SK-N-SH (cell line): ENCODE results near the gene ASTN2. TPM values are rescaled to one million over a fixed set of nuclear protein-coding genes. Genes with fewer than 3 reads are reported as not detected.

Experiments used
- CTCF ChIA-PET: fragments of 300-600, 350-600 bp; formaldehyde crosslinking; extraction: SDS; loops from one replicate; lab custom pipeline; 2021; lab: Yijun Ruan, JAX
- POLR2A ChIA-PET: fragments of 350-600 bp; sonication (Branson Sonifier 250); formaldehyde crosslinking; extraction: SDS; loops from one replicate; lab custom pipeline; 2020; ENCODE audit warnings: antibody characterized with exemption, inconsistent platforms; lab: Yijun Ruan, JAX
- DNase-seq: peaks from one replicate; pipeline ENCODE4 v3.0.0; 2012
- H2AFZ ChIP-seq: fragments of 200-600 bp; sonication (generic); 2 replicates; pipeline ENCODE4 v1.8.1; 2016; ENCODE audit warnings: antibody characterized with exemption, mild to moderate bottlenecking, low read depth
- H3F3A ChIP-seq: fragments of 200-600 bp; sonication (generic); replicated peaks from 2 replicates; pipeline ENCODE3; 2016; ENCODE audit warnings: antibody characterized with exemption, mild to moderate bottlenecking; ENCODE audit not compliant: insufficient read depth
- H3K27ac ChIP-seq, 2 experiments: fragments of 200-500 bp in 1 of 2; fragments of 200-600 bp in 1 of 2; sonication (Bioruptor generic) in 1 of 2; sonication (generic), shearing (Covaris generic) in 1 of 2; 2 replicates each; pipeline versions ENCODE4 v1.5.1 to v1.6.1; 2014 to 2016; ENCODE audit warnings: low read depth in 2 of 2, inconsistent platforms in 1 of 2, low read length in 1 of 2, mild to moderate bottlenecking in 1 of 2, mixed read lengths in 1 of 2
- H3K27me3 ChIP-seq: fragments of 200-600 bp; sonication (generic), shearing (Covaris generic); 2 replicates; pipeline ENCODE4 v1.6.1; 2016; ENCODE audit warnings: mixed run types; ENCODE audit not compliant: insufficient read depth
- H3K36me3 ChIP-seq, 2 experiments: fragments of 200-500 bp in 1 of 2; fragments of 200-600 bp in 1 of 2; sonication (Bioruptor generic) in 1 of 2; sonication (generic) in 1 of 2; replicated peaks in 1 of 2; 2 replicates each; pipeline versions ENCODE3 to v1.5.1; 2014 to 2016; ENCODE audit warnings: low read length in 1 of 2, mild to moderate bottlenecking in 1 of 2; ENCODE audit not compliant: insufficient read depth in 2 of 2, control insufficient read depth in 1 of 2
- H3K4me1 ChIP-seq, 2 experiments: fragments of 200-500 bp in 1 of 2; fragments of 200-600 bp in 1 of 2; sonication (Bioruptor generic) in 1 of 2; sonication (generic), shearing (Covaris generic) in 1 of 2; 2 replicates each; pipeline versions ENCODE4 v1.5.1 to v1.6.1; 2014 to 2016; ENCODE audit warnings: low read depth in 1 of 2, low read length in 1 of 2, mixed run types in 1 of 2; ENCODE audit not compliant: insufficient read depth in 2 of 2, control insufficient read depth in 1 of 2
- H3K4me2 ChIP-seq: fragments of 200-600 bp; sonication (generic), shearing (Covaris generic); 2 replicates; pipeline ENCODE4 v1.6.1; 2017; ENCODE audit warnings: mixed run types
- H3K4me3 ChIP-seq, 2 experiments: fragments of 200-500 bp in 1 of 2; fragments of 200-600 bp in 1 of 2; sonication (Bioruptor generic) in 1 of 2; sonication (generic), shearing (Covaris generic) in 1 of 2; 2 replicates each; pipeline versions ENCODE4 v1.5.1 to v1.8.1; 2014 to 2016; ENCODE audit warnings: low read depth in 2 of 2, inconsistent platforms in 1 of 2, low read length in 1 of 2, mild to moderate bottlenecking in 1 of 2, mixed read lengths in 1 of 2, moderate library complexity in 1 of 2
- H3K79me2 ChIP-seq: fragments of 200-600 bp; sonication (generic); 2 replicates; pipeline ENCODE4 v1.8.1; 2017; ENCODE audit warnings: mild to moderate bottlenecking; ENCODE audit not compliant: insufficient read depth
- H3K9ac ChIP-seq: fragments of 200-600 bp; sonication (generic); 2 replicates; pipeline ENCODE4 v1.6.1; 2017; ENCODE audit warnings: mixed run types
- H3K9me2 ChIP-seq: fragments of 200-600 bp; sonication (generic); 2 replicates; pipeline ENCODE4 v1.6.1; 2017; ENCODE audit warnings: mixed run types
- H3K9me3 ChIP-seq: fragments of 200-600 bp; sonication (generic); 2 replicates; pipeline ENCODE4 v1.6.1; 2017; ENCODE audit warnings: mixed run types, mild to moderate bottlenecking, moderate library complexity
- H4K20me1 ChIP-seq: fragments of 200-600 bp; sonication (generic); 2 replicates; pipeline ENCODE4 v1.6.1; 2017; ENCODE audit warnings: mild to moderate bottlenecking, mixed run types; ENCODE audit not compliant: insufficient read depth
- CHD2 ChIP-seq: fragments of 150-350 bp; IDR thresholded peaks from 2 replicates; pipeline ENCODE4 v1.6.1; 2018; ENCODE audit warnings: low read length; ENCODE audit not compliant: partially characterized antibody
- EP300 ChIP-seq, 2 experiments: IDR thresholded peaks; 2 replicates each; pipeline versions ENCODE4 v1.4.0 to v1.6.1; 2012; ENCODE audit warnings: borderline replicate concordance in 1 of 2, low read depth in 1 of 2, low read length in 1 of 2
- EZH2phosphoT487 ChIP-seq: fragments of 200-600 bp; sonication (generic); IDR thresholded peaks from 2 replicates; pipeline ENCODE4 v1.6.1; 2017; ENCODE audit warnings: low read depth, mixed run types, mild to moderate bottlenecking, antibody characterized with exemption, moderate library complexity, borderline replicate concordance
- FOXM1 ChIP-seq: IDR thresholded peaks from 2 replicates; pipeline ENCODE4 v1.4.0; 2012; ENCODE audit warnings: low read depth, mild to moderate bottlenecking
- GATA2 ChIP-seq: sonication (generic); formaldehyde crosslinking; IDR thresholded peaks from 2 replicates; pipeline ENCODE4 v1.5.0; 2020; ENCODE audit warnings: mild to moderate bottlenecking, missing genetic modification reagents
- IRF3 ChIP-seq: fragments of 150-350 bp; IDR thresholded peaks from 2 replicates; pipeline ENCODE4 v1.6.1; 2016; ENCODE audit warnings: mild to moderate bottlenecking, low read depth, low read length
- JUND ChIP-seq: IDR thresholded peaks from 2 replicates; pipeline ENCODE4 v1.4.0; 2012
- MEF2A ChIP-seq: IDR thresholded peaks from 2 replicates; pipeline ENCODE4 v1.4.0; 2012; ENCODE audit warnings: low read depth, borderline replicate concordance
- MXI1 ChIP-seq: IDR thresholded peaks from 2 replicates; pipeline ENCODE4 v1.6.1; 2012; ENCODE audit warnings: mild to moderate bottlenecking, low read depth, low read length, improper control_type of control experiment
- REST ChIP-seq: IDR thresholded peaks from 2 replicates; pipeline ENCODE4 v1.6.1; 2012; ENCODE audit warnings: mild to moderate bottlenecking, low read depth, low read length, moderate library complexity
- RXRA ChIP-seq: IDR thresholded peaks from 2 replicates; pipeline ENCODE4 v1.4.0; 2012; ENCODE audit warnings: low read depth, mild to moderate bottlenecking, borderline replicate concordance
- SMC3 ChIP-seq: IDR thresholded peaks from 2 replicates; pipeline ENCODE4 v1.6.1; 2012; ENCODE audit warnings: low read depth, low read length, improper control_type of control experiment
- TEAD4 ChIP-seq: IDR thresholded peaks from 2 replicates; pipeline ENCODE4 v1.4.0; 2012; ENCODE audit warnings: mild to moderate bottlenecking, borderline replicate concordance; ENCODE audit not compliant: insufficient read depth
- USF1 ChIP-seq: IDR thresholded peaks from 2 replicates; pipeline ENCODE4 v1.4.0; 2012; ENCODE audit warnings: low read depth, borderline replicate concordance
- YY1 ChIP-seq: IDR thresholded peaks from 2 replicates; pipeline ENCODE4 v1.4.0; 2012; ENCODE audit warnings: low read depth, mild to moderate bottlenecking
- WGBS: methylation state at CpG from one replicate; pipeline ENCODE4 v1.1.6; 2017; ENCODE audit warnings: low lambda C conversion rate; 5-methylcytosine and 5-hydroxymethylcytosine counted together
- polyA plus RNA-seq, 3 experiments: library from polyadenylated mRNA; depleted of rRNA; stranded (reverse); fragments of >200 nt; gene quantifications; 2 replicates each; pipeline ENCODE4 v1.2.3, GENCODE V29; 2012

The ASTN2 gene
- polyA plus RNA-seq, 1 of the 3 experiments (the other 2 are of a cell fraction) = 6.6 TPM

GRCh38 chr9:116488373-116488772 lies 926.5 kb downstream of the ASTN2 start:
- H3K9me3 ChIP-seq = no peaks in the 10 kb centered on the region
- no peak for DNase-seq
- H3K36me3 ChIP-seq = peaks cover 0 to 14% of the 10 kb centered on the region in 2 experiments
- H2AFZ ChIP-seq = no peak overlapping the region
- H3K79me2 ChIP-seq = no peaks in the 10 kb centered on the region
- no peak for TF ChIP-seq EZH2phosphoT487
- TF ChIP-seq GATA2 (CRISPR knock-in tag) = no peak
- no peak for TF ChIP-seq YY1
- no peak for TF ChIP-seq FOXM1
- TF ChIP-seq IRF3 = no peak
- no peak for TF ChIP-seq MEF2A
- no peak for TF ChIP-seq SMC3
- no peak for TF ChIP-seq JUND
- no peak for TF ChIP-seq RXRA
- TF ChIP-seq TEAD4 = no peak
- TF ChIP-seq USF1 = no peak
- TF ChIP-seq REST = no peak
- TF ChIP-seq EP300 (IDR thresholded peaks at IDR 0.05; ENCODE audit: borderline replicate concordance in 1 of 2, low read depth in 1 of 2, low read length in 1 of 2) = no peak
- no peak for TF ChIP-seq CHD2
- TF ChIP-seq MXI1 = no peak
- ChIA-PET CTCF (interaction anchor here (1.1 kb wide), 1 partner anchor 333 kb away, joined by 3 read pairs; no protein-coding TSS in a partner anchor), POLR2A (no interaction called here)
- no peak overlapping the region for H3K4me3 ChIP-seq
- H3K4me2 ChIP-seq = no peak overlapping the region
- WGBS = 88% methylated on average over 1 of the region's 1 CpG
- no peak overlapping the region for H3K9ac ChIP-seq
- no peaks in the 10 kb centered on the region for H3K27me3 ChIP-seq
- no peaks in the 10 kb centered on the region for H3K9me2 ChIP-seq
- peaks cover 2 to 7% of the 10 kb centered on the region in 2 experiments; a peak in 2 of 4 replicates for H3K4me1 ChIP-seq
- H4K20me1 ChIP-seq = no peaks in the 10 kb centered on the region
- no peaks in the 10 kb centered on the region for H3F3A ChIP-seq
- no peak overlapping the region for H3K27ac ChIP-seq
